Transverse colon (tissue), 4 donors: ENCODE measurements around the gene DCAF8. TPM values are rescaled to one million over a fixed set of nuclear protein-coding genes. Genes with fewer than 3 reads are reported as not detected.

Source experiments
- DNase-seq: peaks from one replicate; pipeline ENCODE4 v3.0.0-alpha.2; 2019
- H3K27ac ChIP-seq, 4 donors: fragments of 200-600 bp; sonication (generic); 2 replicates each; pipeline ENCODE4 v1.5.1; 2016 to 2018; ENCODE audit warnings: inconsistent platforms in 4 of 4
- H3K27me3 ChIP-seq: fragments of 200-600 bp; sonication (generic); 2 replicates; pipeline ENCODE4 v1.5.1; 2017; ENCODE audit warnings: inconsistent platforms
- H3K36me3 ChIP-seq, 4 donors: fragments of 200-600 bp; sonication (generic); 2 replicates each; pipeline ENCODE4 v1.5.1; 2017 to 2019; ENCODE audit warnings: inconsistent platforms in 4 of 4
- H3K4me1 ChIP-seq, 4 donors: fragments of 200-600 bp; sonication (generic); 2 replicates each; pipeline ENCODE4 v1.5.1; 2017 to 2020; ENCODE audit warnings: inconsistent platforms in 4 of 4
- H3K4me3 ChIP-seq, 4 donors: fragments of 200-600 bp; sonication (generic); 1 replicate in 1 of 4; 2 replicates in 3 of 4; pipeline versions ENCODE4 v1.5.1 to v1.6.1; 2017 to 2019; ENCODE audit warnings: inconsistent platforms in 4 of 4
- H3K9me3 ChIP-seq, 2 donors: fragments of 200-600 bp; sonication (generic); 2 replicates each; pipeline ENCODE4 v1.5.1; 2017 to 2019; ENCODE audit warnings: inconsistent platforms in 2 of 2
- EP300 ChIP-seq: sonication (generic); formaldehyde crosslinking; IDR thresholded peaks from one replicate; pipeline ENCODE4 v1.6.1; 2017; ENCODE audit warnings: antibody characterized with exemption, low read depth
- POLR2A ChIP-seq: fragments of 450-650 bp; IDR thresholded peaks from one replicate; pipeline ENCODE4 v1.6.1; 2016; ENCODE audit warnings: antibody characterized with exemption, mild to moderate bottlenecking, moderate library complexity
- POLR2AphosphoS5 ChIP-seq, 3 donors: sonication (generic); formaldehyde crosslinking; IDR thresholded peaks; one replicate each; pipeline ENCODE4 v1.6.1; 2016; ENCODE audit warnings: antibody characterized with exemption in 3 of 3
- WGBS, 2 donors: methylation state at CpG; one replicate each; pipeline ENCODE4 v1.1.5; 2018; ENCODE audit warnings: low coverage in 1 of 2; 5-methylcytosine and 5-hydroxymethylcytosine counted together
- in situ Hi-C, 4 donors: fragments of 200-750 bp; cut with MboI; loops; one replicate each; pipeline versions ENCODE4 v1.15.0 to v1.15.1; 2017; ENCODE audit warnings: low sequenced_read_pairs in 3 of 4, low pct_ligation_motif_present in 1 of 4, low pct_unique_long_range_greater_than_20kb in 1 of 4
- intact Hi-C: fragments of 100-400 bp; cut with DNase I; formaldehyde crosslinking; loops from one replicate; pipeline ENCODE4 v1.15.1; 2023; ENCODE audit warnings: low total_unique reads
- total RNA-seq, 4 donors: library from RNA; depleted of rRNA; stranded (reverse); fragments of >200 nt; gene quantifications; one replicate each; pipeline ENCODE4 v1.1.0, GENCODE V29; 2016
- TF ChIP-seq, protein P1 (sequence below), 5 experiments: fragments of 200-600 bp in 3 of 5; fragments of 450-650 bp in 2 of 5; sonication (generic) in 3 of 5; IDR thresholded peaks; 1 replicate in 2 of 5; 2 replicates in 3 of 5; pipeline ENCODE4 v1.5.1; 2016 to 2017; ENCODE audit warnings: antibody characterized with exemption in 5 of 5, inconsistent platforms in 3 of 5, mild to moderate bottlenecking in 2 of 5, moderate library complexity in 1 of 5

Gene DCAF8
- total RNA-seq, 4 donors from 2014 or later, result 128 to 279 (median 137) TPM

DNA sequence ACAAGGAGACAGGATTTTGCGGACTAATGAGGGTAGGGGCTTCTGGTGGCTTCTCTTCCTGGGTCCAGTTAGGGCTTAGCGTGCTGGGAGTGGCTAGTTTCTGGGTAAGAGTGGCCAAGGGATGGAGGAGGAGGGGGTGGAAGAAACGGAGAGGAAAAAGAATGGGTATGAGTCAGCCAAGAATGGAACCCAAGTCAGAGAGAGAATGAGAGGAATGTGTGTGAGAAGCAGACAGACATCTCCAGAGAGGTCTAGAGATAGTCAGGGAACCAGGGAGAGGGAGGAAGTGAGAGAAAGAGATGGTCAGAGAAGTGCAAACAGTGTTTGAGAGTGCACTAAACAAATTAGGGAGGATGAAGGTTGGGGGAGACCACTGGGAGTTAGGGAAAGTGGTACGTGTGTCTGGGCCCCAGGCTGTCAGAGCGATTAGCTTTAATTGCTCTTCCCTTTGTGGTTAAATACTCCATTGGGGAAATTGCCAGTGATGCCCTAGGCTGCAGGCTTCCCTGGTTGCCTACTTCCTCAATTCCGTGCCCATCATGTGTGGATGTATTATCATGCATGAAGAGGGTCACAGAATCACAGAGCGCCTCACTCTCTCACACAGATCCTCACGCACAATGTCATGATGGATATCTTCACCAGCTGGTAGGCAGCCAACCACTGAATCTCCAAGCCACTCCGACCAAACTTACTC is 55.8 kb downstream of the DCAF8 start:
- in situ Hi-C loops (no loop called here), intact Hi-C loops (no loop called here)
- H3K36me3 ChIP-seq, result no peaks in the 10 kb centered on the region
- DNase-seq, result no peak
- TF ChIP-seq POLR2A (no peak), POLR2AphosphoS5 (IDR thresholded peaks at IDR 0.05) (no peak)
- TF ChIP-seq, protein P1, sequence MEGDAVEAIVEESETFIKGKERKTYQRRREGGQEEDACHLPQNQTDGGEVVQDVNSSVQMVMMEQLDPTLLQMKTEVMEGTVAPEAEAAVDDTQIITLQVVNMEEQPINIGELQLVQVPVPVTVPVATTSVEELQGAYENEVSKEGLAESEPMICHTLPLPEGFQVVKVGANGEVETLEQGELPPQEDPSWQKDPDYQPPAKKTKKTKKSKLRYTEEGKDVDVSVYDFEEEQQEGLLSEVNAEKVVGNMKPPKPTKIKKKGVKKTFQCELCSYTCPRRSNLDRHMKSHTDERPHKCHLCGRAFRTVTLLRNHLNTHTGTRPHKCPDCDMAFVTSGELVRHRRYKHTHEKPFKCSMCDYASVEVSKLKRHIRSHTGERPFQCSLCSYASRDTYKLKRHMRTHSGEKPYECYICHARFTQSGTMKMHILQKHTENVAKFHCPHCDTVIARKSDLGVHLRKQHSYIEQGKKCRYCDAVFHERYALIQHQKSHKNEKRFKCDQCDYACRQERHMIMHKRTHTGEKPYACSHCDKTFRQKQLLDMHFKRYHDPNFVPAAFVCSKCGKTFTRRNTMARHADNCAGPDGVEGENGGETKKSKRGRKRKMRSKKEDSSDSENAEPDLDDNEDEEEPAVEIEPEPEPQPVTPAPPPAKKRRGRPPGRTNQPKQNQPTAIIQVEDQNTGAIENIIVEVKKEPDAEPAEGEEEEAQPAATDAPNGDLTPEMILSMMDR (IDR thresholded peaks at IDR 0.05), result no peak
- H3K4me3 ChIP-seq, result peak overlapping the region in 3 of 4 donors; percentile 83 to 99 (median 94)
- H3K4me1 ChIP-seq, result peaks cover 17 to 57% (median 40%) of the 10 kb centered on the region in 4 donors
- no peaks in the 10 kb centered on the region for H3K9me3 ChIP-seq
- 58 to 67% methylated on average over 1 to 9 of the region's 9 CpGs for WGBS, 2 donors
- no peaks in the 10 kb centered on the region for H3K27me3 ChIP-seq
- H3K27ac ChIP-seq, result peak overlapping the region; percentile 85 to 97 (median 90)

DNA sequence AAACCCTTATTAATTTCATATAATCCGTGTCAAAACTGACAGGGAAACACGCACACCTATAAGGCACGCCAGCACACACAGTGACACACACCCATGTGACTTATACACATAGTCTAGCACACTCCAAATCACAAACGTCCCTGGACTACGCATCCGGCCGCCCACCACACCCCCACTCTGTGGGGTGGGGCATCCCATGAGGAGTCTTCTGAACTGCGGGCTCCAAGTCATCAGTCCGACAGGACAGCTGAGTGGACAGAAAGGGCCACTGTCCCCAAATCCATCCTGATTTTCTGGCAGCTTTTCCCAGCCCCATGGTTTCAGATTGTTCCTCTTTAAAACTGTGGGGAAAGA is 56.3 kb downstream of the DCAF8 start:
- DNase-seq, result peak; percentile 47
- 1% methylated on average over 9 of the region's 9 CpGs; no CpG with 5 or more reads in 1 of the 2 donors for WGBS, 2 donors
- H3K4me3 ChIP-seq, result peak overlapping the region; percentile 50 to 99 (median 88)
- intact Hi-C loops, result no loop called here
- H3K27me3 ChIP-seq, result no peaks in the 10 kb centered on the region
- H3K36me3 ChIP-seq, result no peaks in the 10 kb centered on the region
- TF ChIP-seq EP300, result no peak
- TF ChIP-seq POLR2A, result no peak
- TF ChIP-seq POLR2AphosphoS5 (IDR thresholded peaks at IDR 0.05), result no peak
- TF ChIP-seq, protein P1 (IDR thresholded peaks at IDR 0.05), result no peak
- peaks cover 17 to 57% (median 40%) of the 10 kb centered on the region in 4 donors for H3K4me1 ChIP-seq
- H3K9me3 ChIP-seq, result no peaks in the 10 kb centered on the region
- H3K27ac ChIP-seq, result peak overlapping the region; percentile 85 to 97 (median 90)
- in situ Hi-C loops, result no loop called here

DNA sequence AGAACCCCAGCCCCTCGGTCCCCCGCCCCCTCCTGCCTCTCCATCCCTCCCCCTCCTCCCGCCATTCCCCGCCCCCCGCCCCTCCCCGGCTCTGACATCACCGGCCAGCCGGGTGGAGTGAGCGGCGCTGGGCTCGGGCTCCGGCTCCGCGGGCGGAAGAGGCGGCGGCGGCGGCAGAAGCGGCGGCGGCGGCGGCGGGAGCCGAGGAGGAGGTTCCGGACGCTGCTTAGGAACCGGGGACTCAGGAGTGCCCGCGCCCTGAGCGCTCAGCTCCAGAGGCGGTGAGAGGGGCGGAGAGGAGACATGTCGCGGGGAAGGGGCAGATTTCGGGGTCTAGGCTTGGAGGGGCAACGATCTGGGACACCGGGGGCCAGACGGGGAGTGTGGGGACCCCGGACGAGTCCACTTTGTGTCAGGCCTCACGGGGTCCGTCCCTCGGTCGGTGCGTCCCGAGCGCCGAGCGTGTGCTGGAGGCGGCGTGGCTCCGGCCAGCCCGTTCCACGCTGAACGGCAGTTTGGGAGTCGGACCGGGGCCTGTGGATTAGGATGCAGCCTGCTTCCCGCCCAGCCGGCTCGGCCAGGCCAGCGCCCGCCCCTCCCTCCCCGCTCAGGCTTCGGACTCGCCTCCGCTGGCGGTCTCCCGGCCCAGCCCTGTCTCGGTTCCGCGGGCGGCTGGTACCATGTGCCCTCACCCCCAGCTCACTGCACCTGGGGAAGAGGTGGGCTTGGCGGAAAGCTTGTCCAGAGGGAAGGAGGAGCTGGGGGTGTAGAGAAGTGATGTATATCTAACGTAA is 56.9 kb downstream of the DCAF8 start, which contains the start of gene PEA15:
Gene PEA15 (plus strand): TSS at position 143 of the 794 bp plus-strand sequence. CDS start 6,161 bp downstream, outside the sequence.
- H3K9me3 ChIP-seq, result no peaks in the 10 kb centered on the region
- intact Hi-C loops, result no loop called here
- peak; percentile 66 for TF ChIP-seq POLR2A
- TF ChIP-seq, protein P1 (IDR thresholded peaks at IDR 0.05), result no peak
- TF ChIP-seq POLR2AphosphoS5 (IDR thresholded peaks at IDR 0.05), result peak in 2 of 3 donors; percentile 66 to 71
- H3K4me3 ChIP-seq, result peak within 1 kb of the TSS; percentile 50 to 99 (median 88)
- no peaks in the 10 kb centered on the region for H3K27me3 ChIP-seq
- in situ Hi-C loops, result no loop called here
- WGBS, 2 donors, result 0% methylated on average over 34 of the region's 76 CpGs; no CpG with 5 or more reads in 1 of the 2 donors
- DNase-seq, result peak; percentile 83
- H3K36me3 ChIP-seq, result no peaks in the 10 kb centered on the region
- peak within 1 kb of the TSS; percentile 85 to 97 (median 90) for H3K27ac ChIP-seq
- peaks cover 15 to 52% (median 36%) of the 10 kb centered on the region in 4 donors for H3K4me1 ChIP-seq

DNA sequence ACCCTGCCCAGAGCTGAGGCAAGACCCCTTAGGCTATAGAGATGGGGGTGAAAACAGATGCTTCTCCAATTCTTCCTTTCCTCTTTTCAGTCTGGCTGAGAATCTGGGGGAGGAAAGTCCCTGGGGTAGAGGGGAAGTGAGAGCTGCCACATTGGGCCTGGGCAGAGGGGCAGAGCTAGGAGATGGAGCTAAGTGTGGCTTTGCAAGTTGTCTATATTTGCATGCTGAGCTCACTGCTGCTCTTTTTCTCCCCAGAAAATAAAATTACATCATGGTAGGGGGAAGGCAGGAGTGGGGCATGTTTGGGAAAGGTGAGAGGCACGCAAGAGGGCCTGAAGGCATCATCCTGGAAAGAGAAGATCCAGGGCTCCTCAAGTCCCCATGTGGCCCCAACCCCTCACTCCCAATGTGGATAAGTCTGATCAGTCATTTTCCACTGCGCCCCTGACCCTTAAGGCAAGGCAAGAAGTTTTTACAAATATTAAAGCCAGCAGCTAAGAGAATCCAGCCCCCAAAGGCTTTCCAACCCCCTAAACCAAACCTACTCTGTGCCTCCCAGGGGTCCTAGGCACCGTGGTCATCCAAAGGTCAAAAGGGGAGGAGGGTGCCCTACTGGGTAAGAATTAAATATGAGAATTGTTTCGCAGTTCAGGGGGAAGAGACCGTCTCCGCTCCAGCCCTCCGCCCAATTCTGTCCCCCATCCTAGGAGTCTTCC is 57.7 kb downstream of the DCAF8 start:
- in situ Hi-C loops (no loop called here), intact Hi-C loops (no loop called here)
- peak overlapping the region in 3 of 4 donors; percentile 50 to 94 (median 83) for H3K4me3 ChIP-seq
- no peak for TF ChIP-seq POLR2AphosphoS5 (IDR thresholded peaks at IDR 0.05)
- no peak for TF ChIP-seq POLR2A
- TF ChIP-seq EP300, result no peak
- TF ChIP-seq, protein P1 (IDR thresholded peaks at IDR 0.05), result no peak
- H3K27me3 ChIP-seq, result no peaks in the 10 kb centered on the region
- peak overlapping the region; percentile 85 to 97 (median 90) for H3K27ac ChIP-seq
- H3K36me3 ChIP-seq, result no peaks in the 10 kb centered on the region
- DNase-seq, result peak; percentile 47
- WGBS, 2 donors, result 23 to 61% methylated on average over 3 to 7 of the region's 7 CpGs
- no peaks in the 10 kb centered on the region for H3K9me3 ChIP-seq
- peaks cover 10 to 47% (median 29%) of the 10 kb centered on the region in 4 donors for H3K4me1 ChIP-seq
